22Rv1 (cell line): ENCODE measurements around the gene UBE2O.

ENCODE experiments used
- CTCF ChIP-seq: fragments of 450-650 bp; IDR thresholded peaks from 2 replicates; pipeline ENCODE4 v1.5.1; 2017; ENCODE audit warnings: mild to moderate bottlenecking
- ZFX ChIP-seq: fragments of 450-650 bp; IDR thresholded peaks from 2 replicates; pipeline ENCODE4 v1.6.1; 2017; ENCODE audit warnings: antibody characterized with exemption, borderline replicate concordance

GRCh38 chr17:76354747-76355310 is 98.1 kb downstream of the UBE2O start:
- TF ChIP-seq CTCF (no peak), ZFX (no peak)
